ENCODE results near the gene BTBD16. TPM values are rescaled to one million over a fixed set of nuclear protein-coding genes. Genes with fewer than 3 reads are reported as not detected.

The BTBD16 gene
- polyA plus RNA-seq, 1 donor, result 0.79 TPM

DNA sequence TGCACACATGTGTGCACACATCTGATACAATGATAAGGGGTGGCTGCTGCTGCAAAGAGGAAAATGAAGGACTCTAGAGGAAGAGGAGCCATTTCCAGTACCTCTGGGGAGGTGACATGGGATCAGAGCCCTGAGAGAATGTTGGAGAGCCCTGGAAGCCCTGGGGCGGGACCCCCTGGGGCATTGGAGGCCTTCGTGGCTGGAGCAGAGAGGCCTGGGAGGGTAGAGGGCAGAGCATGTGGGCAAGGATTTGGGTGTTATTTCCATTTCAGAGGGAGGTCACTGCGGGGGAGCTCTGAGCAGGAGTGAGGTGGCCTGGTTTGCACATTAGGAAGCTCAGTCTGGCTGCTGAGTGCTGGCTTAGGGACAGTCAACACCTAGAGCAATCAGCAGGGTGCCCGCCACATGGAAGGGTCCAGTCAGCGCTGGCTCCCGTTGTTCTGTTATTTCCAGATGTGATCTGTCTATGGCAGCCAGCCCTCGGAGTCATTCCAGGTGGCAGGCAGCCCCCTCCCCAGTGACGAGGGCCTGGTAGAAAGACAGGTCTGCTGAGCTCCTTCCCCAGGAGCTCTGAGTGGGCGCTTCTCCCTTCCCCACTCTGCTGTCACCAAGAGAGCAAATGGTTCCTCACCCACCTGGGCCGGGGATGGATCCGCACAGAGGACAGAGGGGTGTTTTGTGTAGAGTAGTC, 24.1 kb upstream of the BTBD16 start:
- no peak for DNase-seq
- H3K36me3 ChIP-seq (ENCODE audit: control insufficient read depth, insufficient read depth, low read length), result peaks cover 84% of the 10 kb centered on the region
- no peaks in the 10 kb centered on the region for H3K4me1 ChIP-seq (ENCODE audit: control insufficient read depth, insufficient read depth, low read length)
- no peak overlapping the region for H3K4me3 ChIP-seq (ENCODE audit: low read length)
- no peaks in the 10 kb centered on the region for H3K27me3 ChIP-seq (ENCODE audit: control insufficient read depth, insufficient read depth, low read length)
- no peak overlapping the region for H3K27ac ChIP-seq (ENCODE audit: low read length)
- WGBS (ENCODE audit: insufficient coverage, low lambda C conversion rate), result no CpG with 5 or more reads among the region's 11 CpGs
- H3K9me3 ChIP-seq (ENCODE audit: control insufficient read depth, low read depth, low read length), result no peaks in the 10 kb centered on the region

DNA sequence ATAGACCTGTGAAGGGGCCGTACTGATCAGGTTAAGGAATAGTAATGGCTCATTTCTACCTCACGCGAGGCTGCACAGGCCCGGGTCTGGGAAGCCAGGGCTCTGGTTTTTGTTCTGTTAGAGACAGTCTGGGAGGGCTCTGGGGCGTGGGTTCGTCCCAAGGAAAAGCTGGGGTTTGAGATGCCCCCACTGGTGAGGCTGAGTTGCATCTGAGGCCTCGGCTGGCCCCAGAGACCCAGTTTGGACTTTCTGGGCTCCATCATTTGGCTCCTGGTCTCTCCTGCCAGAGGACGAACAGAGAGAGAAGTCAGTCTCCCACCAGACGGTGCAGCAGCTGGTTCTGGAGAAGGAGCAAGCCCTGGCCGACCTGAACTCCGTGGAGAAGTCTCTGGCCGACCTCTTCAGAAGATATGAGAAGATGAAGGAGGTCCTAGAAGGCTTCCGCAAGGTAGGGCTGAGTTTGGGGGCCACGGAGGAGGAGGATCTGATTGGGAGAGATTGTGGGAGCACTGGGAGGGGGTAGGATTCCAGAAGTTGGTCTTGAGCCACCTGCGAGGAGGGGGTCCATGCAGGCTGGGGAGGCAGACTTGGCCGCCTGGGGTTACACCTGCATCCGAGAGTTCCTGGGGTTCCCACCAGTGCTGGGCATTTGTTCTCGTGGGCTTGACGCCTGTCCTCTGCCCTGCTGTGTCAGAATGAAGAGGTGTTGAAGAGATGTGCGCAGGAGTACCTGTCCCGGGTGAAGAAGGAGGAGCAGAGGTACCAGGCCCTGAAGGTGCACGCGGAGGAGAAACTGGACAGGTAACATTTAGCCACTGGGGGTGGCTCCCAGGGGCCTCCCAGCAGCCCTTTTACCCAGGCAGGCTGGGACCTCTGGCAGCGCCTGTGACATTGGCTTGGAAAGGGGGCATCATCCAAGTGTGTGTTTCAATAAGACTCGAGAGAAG, 22.5 kb upstream of the BTBD16 start:
- H3K4me3 ChIP-seq (ENCODE audit: low read length), result no peak overlapping the region
- H3K36me3 ChIP-seq (ENCODE audit: control insufficient read depth, insufficient read depth, low read length), result peaks cover 85% of the 10 kb centered on the region
- 96% methylated on average over 3 of the region's 25 CpGs for WGBS (ENCODE audit: insufficient coverage, low lambda C conversion rate)
- no peak overlapping the region for H3K27ac ChIP-seq (ENCODE audit: low read length)
- no peaks in the 10 kb centered on the region for H3K27me3 ChIP-seq (ENCODE audit: control insufficient read depth, insufficient read depth, low read length)
- no peak for DNase-seq
- H3K9me3 ChIP-seq (ENCODE audit: control insufficient read depth, low read depth, low read length), result no peaks in the 10 kb centered on the region
- H3K4me1 ChIP-seq (ENCODE audit: control insufficient read depth, insufficient read depth, low read length), result no peaks in the 10 kb centered on the region

DNA sequence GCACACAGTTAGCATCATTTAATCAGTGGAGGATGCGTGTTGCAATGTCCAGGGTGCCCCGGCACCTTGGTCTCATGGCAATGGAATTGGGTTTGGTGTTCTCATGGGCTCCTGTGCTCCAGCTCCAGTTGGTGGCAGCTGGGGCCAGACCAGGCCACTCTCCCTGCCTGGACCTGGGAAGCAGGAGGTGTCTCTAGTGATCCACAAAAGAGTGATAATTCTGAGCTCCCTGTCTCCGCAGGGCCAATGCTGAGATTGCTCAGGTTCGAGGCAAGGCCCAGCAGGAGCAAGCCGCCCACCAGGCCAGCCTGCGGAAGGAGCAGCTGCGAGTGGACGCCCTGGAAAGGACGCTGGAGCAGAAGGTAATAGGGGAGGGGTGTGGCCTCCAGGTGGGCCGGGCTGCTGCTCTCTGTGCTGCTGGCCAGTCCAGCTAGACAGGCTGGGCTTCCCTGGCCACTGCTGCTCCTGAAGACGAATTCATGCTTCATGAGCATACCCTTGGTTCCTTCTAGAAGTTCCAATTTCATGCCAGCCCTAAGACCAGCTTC, 21.7 kb upstream of the BTBD16 start:
- Histone ChIP-seq H3K4me3 (ENCODE audit: low read length) (no peak overlapping the region), H3K4me1 (ENCODE audit: control insufficient read depth, insufficient read depth, low read length) (no peaks in the 10 kb centered on the region), H3K36me3 (ENCODE audit: control insufficient read depth, insufficient read depth, low read length) (peaks cover 83% of the 10 kb centered on the region), H3K27me3 (ENCODE audit: control insufficient read depth, insufficient read depth, low read length) (no peaks in the 10 kb centered on the region), H3K9me3 (ENCODE audit: control insufficient read depth, low read depth, low read length) (no peaks in the 10 kb centered on the region), H3K27ac (ENCODE audit: low read length) (no peak overlapping the region)
- no peak for DNase-seq
- WGBS (ENCODE audit: insufficient coverage, low lambda C conversion rate), result no CpG with 5 or more reads among the region's 11 CpGs

DNA sequence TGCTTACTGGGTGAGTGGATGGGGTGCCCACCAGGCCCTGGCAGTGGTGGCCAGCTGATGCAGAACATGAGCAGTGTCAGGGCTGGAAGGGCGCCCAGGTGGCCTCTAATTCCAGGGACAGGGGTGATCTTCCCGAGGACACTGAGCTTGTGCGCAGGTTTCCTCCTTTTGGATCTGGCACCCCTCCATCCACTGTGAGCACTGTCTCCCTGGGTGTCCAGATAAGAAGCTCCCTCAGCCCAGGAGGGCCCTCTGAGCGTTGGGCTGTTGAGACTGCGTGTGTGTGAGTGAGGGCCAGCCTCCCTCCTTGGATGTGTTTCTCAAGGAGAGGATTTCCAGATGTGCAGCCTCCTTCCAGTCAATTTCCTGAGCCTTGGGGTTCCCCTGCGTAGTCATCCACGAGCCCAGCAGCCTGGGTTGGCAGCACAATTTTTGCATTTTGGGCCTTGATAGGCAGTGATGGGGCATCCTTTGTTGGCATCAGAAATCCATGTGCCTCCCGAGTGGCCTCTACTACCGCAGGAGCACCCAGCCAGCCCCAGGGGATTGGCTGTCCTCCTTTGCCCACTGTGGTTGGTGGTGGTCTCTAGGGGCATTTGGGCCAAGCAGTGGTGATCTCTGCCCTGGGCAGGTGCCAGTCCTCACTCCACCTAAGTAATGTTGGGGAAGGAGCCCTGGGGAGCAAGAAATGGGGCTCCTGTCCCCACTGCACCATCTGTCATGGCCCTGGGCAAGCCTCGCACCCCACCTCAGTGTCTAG, 20.9 kb upstream of the BTBD16 start:
- Histone ChIP-seq H3K27ac (ENCODE audit: low read length) (no peak overlapping the region), H3K4me3 (ENCODE audit: low read length) (no peak overlapping the region), H3K9me3 (ENCODE audit: control insufficient read depth, low read depth, low read length) (no peaks in the 10 kb centered on the region), H3K4me1 (ENCODE audit: control insufficient read depth, insufficient read depth, low read length) (no peaks in the 10 kb centered on the region), H3K27me3 (ENCODE audit: control insufficient read depth, insufficient read depth, low read length) (no peaks in the 10 kb centered on the region), H3K36me3 (ENCODE audit: control insufficient read depth, insufficient read depth, low read length) (peaks cover 82% of the 10 kb centered on the region)
- no peak for DNase-seq
- no CpG with 5 or more reads among the region's 10 CpGs for WGBS (ENCODE audit: insufficient coverage, low lambda C conversion rate)

DNA sequence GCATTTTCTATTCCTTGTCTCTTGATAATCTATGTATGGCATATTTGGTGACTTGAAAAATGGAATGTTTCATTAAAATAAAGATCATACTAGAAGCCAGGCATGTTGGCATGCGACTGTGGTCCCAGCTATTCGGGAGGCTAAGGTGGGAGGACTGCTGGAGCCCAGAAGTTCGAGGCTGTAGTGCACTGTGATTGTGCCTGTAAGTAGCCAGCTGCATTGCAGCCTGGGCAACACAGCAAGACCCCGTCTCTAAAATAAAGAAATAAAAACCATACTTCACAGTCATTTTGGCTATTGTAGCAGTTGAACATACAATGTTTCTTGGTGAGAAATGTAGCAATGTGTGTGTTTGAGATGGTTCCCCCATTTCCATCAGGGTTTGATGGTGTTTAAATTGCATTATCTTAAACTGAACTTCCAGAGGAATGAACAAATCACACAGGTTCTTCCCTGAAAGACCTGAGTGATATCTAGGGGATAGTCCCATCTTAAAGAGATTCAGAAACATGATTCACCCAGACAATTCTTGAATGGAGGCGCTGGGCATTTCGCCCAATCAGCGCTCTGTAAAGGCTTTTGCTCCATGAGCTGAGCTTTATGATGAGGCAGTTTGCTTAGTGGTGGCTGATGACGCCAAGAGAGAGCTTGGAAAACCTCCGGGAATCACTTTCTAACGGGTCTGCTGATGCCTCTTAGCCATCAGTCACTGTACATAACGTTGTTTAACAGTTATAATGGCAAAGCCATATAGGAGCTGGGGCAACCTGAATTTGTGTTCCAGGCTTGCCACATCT, 19.4 kb upstream of the BTBD16 start:
- peaks cover 71% of the 10 kb centered on the region for H3K36me3 ChIP-seq (ENCODE audit: control insufficient read depth, insufficient read depth, low read length)
- no peak for DNase-seq
- WGBS (ENCODE audit: insufficient coverage, low lambda C conversion rate), result 100% methylated on average over 1 of the region's 11 CpGs

DNA sequence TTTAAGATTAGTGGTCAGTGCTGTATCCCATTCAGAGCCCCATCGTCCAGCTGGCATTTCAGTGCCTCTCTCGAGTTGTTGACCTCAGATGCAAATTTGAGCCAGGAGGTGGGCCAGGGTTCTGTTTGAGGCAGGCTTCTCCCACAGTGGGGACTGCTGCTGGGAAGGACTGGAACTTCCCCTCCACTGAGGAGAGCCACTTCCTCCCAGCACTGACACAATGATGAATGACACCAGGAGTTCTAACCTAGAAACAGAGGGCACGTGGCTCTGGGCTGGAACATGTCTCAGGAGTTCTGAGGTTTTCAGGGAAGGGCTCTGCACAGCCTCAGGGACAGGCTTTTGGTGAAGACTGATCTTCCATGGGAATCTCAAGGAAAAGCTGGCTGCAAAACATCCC, 18.3 kb upstream of the BTBD16 start:
- Histone ChIP-seq H3K27ac (ENCODE audit: low read length) (no peak overlapping the region), H3K27me3 (ENCODE audit: control insufficient read depth, insufficient read depth, low read length) (no peaks in the 10 kb centered on the region), H3K4me1 (ENCODE audit: control insufficient read depth, insufficient read depth, low read length) (no peaks in the 10 kb centered on the region), H3K9me3 (ENCODE audit: control insufficient read depth, low read depth, low read length) (no peaks in the 10 kb centered on the region), H3K36me3 (ENCODE audit: control insufficient read depth, insufficient read depth, low read length) (peaks cover 63% of the 10 kb centered on the region), H3K4me3 (ENCODE audit: low read length) (no peak overlapping the region)
- no peak for DNase-seq
- WGBS (ENCODE audit: insufficient coverage, low lambda C conversion rate), result no CpG with 5 or more reads among the region's 3 CpGs

More for the DNA sequence above, 19.4 kb upstream of the BTBD16 start:
- Histone ChIP-seq H3K9me3 (ENCODE audit: control insufficient read depth, low read depth, low read length) (no peaks in the 10 kb centered on the region), H3K4me3 (ENCODE audit: low read length) (no peak overlapping the region), H3K4me1 (ENCODE audit: control insufficient read depth, insufficient read depth, low read length) (no peaks in the 10 kb centered on the region), H3K27me3 (ENCODE audit: control insufficient read depth, insufficient read depth, low read length) (no peaks in the 10 kb centered on the region), H3K27ac (ENCODE audit: low read length) (no peak overlapping the region)

DNA sequence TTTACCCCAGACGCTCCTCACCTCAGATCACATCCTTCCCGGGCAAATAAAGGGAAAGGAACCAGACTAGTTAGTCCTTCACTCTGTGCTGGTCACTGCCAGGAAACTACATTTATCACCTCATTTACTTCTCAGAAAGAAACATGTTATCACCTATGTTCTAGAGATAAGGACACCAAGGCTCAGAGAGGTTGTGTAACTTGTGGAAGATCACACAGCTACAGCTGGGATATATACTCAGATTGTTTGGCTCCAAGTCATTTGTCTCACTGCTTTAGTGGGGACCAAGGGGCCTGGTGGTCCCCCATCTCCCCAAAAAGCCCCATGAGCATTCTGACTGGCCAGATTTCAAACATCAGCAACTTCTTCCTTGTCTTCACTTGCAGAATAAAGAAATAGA, 17.5 kb upstream of the BTBD16 start:
- no peaks in the 10 kb centered on the region for H3K27me3 ChIP-seq (ENCODE audit: control insufficient read depth, insufficient read depth, low read length)
- no peak for DNase-seq
- no peak overlapping the region for H3K4me3 ChIP-seq (ENCODE audit: low read length)
- H3K9me3 ChIP-seq (ENCODE audit: control insufficient read depth, low read depth, low read length), result no peaks in the 10 kb centered on the region
- no CpG with 5 or more reads among the region's 2 CpGs for WGBS (ENCODE audit: insufficient coverage, low lambda C conversion rate)
- H3K36me3 ChIP-seq (ENCODE audit: control insufficient read depth, insufficient read depth, low read length), result peaks cover 58% of the 10 kb centered on the region
- H3K27ac ChIP-seq (ENCODE audit: low read length), result no peak overlapping the region
- H3K4me1 ChIP-seq (ENCODE audit: control insufficient read depth, insufficient read depth, low read length), result no peaks in the 10 kb centered on the region

DNA sequence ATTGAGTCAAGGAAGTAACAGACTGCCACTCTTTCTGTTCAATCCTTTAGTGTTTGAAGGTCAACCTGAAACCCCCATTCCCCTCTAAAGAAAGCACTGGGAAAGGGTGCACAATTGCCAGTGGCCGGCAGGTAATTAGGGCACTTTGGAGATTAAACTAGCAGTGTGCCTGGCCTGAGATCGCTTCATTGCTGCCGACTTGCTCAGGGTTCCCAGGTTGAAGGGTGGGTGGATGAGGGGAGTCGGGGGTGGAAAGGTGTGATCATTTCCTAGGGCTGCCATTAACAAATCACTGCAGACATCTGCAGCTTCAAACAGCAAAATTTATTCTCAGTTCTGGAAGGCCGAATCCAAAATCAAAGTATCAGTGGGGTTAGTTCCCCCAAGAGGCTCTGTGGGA, 16.3 kb upstream of the BTBD16 start:
- H3K27ac ChIP-seq (ENCODE audit: low read length), result no peak overlapping the region
- no peaks in the 10 kb centered on the region for H3K9me3 ChIP-seq (ENCODE audit: control insufficient read depth, low read depth, low read length)
- no peak overlapping the region for H3K4me3 ChIP-seq (ENCODE audit: low read length)
- H3K4me1 ChIP-seq (ENCODE audit: control insufficient read depth, insufficient read depth, low read length), result no peaks in the 10 kb centered on the region
- no CpG with 5 or more reads among the region's 5 CpGs for WGBS (ENCODE audit: insufficient coverage, low lambda C conversion rate)
- H3K27me3 ChIP-seq (ENCODE audit: control insufficient read depth, insufficient read depth, low read length), result no peaks in the 10 kb centered on the region
- DNase-seq, result no peak
- H3K36me3 ChIP-seq (ENCODE audit: control insufficient read depth, insufficient read depth, low read length), result peaks cover 46% of the 10 kb centered on the region

DNA sequence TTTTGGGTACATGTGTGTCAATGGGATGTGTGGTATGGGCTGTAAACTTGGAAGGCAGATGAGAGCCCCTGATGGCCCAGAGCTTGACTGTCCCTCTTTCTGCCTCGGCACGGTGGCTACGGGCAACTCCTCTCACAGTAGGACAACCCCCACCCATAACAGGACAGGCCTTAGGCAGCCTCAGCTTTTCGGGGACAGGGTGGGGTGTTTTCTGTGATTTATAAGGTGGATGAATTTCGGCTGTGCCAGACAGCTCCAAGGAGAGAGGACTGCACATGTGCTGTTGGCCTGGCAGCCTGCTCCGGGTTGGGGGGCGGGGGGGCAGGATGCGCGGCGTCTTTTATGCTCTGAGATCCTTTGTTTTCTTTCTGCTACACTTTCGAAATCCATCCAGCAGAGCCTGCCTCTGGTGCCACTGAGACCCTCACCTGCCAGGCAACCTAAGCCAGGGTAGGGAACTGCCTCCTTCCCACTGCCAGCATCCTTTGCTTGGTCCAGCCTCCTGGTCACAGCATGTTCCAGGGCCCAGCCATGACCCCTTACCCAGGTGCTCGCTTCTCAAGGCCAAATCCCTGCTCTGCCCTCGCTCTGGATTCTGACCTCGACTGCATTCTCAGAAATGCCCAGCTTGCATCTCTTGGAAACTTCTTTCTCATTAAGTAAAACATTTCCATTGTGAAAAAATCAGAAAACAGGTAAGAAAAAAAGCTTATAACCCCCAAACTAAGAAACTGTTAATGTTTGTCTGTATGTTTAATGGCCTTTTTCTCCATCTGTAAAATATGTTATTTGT, 15.4 kb upstream of the BTBD16 start:
- 85% methylated on average over 2 of the region's 14 CpGs for WGBS (ENCODE audit: insufficient coverage, low lambda C conversion rate)
- H3K36me3 ChIP-seq (ENCODE audit: control insufficient read depth, insufficient read depth, low read length), result peaks cover 38% of the 10 kb centered on the region

More for the DNA sequence above, 15.4 kb upstream of the BTBD16 start:
- Histone ChIP-seq H3K27ac (ENCODE audit: low read length) (no peak overlapping the region), H3K9me3 (ENCODE audit: control insufficient read depth, low read depth, low read length) (no peaks in the 10 kb centered on the region), H3K4me3 (ENCODE audit: low read length) (no peak overlapping the region), H3K4me1 (ENCODE audit: control insufficient read depth, insufficient read depth, low read length) (no peaks in the 10 kb centered on the region), H3K27me3 (ENCODE audit: control insufficient read depth, insufficient read depth, low read length) (no peaks in the 10 kb centered on the region)
- DNase-seq, result no peak
